GM18499 (cell line): ENCODE results near the gene ANP32E.
"Not testable (repeated sequence)": the region's sequence is repeated elsewhere in the genome, so short reads cannot be mapped to it uniquely, and the experiment has no call there.

ENCODE experiments used
- ATAC-seq: cut with Tn5 transposase; IDR thresholded peaks from one replicate; pipeline ENCODE4 v1.9.1; 2021; ENCODE audit warnings: moderate number of reproducible peaks; ENCODE audit not compliant: insufficient read depth, unreplicated experiment

ANP32E gene

DNA sequence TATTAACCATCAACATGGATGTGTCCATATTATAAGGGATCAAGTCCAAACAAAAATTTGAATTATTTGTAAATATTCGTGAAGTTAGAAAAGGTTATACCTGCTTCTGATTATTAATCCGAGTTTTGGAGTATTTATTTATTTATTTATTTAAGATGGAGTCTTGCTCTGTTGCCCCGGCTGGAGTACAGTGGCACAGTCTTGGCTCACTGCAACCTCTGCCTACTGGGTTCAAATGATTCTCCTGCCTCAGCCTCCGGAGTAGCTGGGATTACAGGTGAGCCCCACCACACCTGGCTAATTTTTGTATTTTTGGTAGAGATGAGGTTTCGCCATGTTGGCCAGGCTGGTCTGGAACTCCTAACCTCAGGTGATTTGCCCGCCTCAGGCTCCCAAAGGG lies 20.1 kb downstream of the ANP32E start:
- ATAC-seq = not testable (repeated sequence)

DNA sequence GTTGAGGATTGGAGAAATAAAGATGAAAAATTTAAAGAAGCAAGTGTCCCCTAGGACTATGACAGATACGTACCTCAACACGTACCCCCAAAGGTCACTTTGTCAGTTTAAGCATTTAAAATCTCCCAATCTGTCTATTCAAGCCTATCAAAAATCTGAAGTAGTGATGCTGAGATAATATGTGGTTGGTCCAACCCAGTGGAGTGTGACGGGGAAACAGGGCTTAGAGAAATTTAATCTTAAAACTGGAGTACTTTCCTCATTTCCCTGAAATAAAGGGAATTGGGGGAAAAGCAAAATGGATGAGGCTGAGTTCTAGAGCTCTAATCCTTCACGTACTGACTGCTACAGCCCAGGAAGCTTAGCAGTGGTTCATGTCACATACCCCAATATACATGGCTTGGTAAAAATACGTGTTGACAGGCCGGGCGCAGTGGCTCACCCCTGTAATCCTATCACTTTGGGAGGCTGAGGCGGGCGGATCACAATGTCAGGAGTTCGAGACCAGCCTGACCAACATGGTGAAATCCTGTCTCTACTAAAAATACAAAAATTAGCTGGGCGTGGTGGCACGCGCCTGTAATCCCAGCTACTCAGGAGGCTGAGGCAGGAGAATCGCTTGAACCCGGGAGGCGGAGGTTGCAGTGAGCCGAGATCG lies 21.7 kb downstream of the ANP32E start:
- not testable (repeated sequence) for ATAC-seq

DNA sequence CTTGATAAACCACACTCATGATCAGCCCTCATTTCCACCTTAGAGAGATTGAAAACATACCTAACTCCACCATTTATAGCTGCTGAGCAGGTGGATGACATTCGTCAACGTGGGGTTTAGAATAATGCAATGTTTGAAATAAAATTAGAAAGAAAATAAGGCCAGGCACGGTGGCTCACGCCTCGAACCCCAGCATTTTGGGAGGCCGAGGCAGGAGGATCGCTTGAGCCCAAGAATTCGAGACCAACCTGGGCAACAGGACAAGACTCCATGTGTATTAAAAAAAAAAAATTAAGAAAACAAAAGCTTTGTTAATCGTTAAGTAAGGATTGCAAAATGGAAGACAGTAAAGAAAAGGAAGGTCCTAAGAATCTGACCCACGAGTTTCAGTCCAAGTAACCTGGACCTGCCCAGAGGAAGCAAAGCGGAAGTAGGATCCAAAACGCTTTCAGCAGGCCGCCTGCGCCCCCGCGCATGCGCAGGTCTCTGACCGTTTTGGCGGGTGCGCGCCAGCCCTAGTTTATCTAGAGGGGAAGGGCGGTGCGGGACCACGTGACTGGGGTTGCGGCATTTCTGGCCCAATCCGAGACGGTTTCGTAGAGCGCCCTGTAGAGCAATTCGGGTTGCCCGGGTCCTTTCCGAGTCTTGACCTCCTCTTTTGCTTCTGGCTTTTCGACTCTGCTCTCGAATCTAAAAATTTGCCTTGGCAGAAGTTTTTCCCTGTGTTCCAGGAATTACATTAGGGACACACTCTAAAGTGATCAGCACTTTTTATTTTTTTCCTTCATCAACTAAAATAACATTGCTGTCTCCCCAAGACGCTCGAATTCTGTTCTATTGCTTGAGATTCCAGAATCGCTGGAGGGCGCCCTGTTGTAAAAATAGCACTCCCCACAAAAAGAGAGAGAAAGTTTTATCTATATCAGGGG lies 22.5 kb downstream of the ANP32E start:
- ATAC-seq = peak; percentile 42

DNA sequence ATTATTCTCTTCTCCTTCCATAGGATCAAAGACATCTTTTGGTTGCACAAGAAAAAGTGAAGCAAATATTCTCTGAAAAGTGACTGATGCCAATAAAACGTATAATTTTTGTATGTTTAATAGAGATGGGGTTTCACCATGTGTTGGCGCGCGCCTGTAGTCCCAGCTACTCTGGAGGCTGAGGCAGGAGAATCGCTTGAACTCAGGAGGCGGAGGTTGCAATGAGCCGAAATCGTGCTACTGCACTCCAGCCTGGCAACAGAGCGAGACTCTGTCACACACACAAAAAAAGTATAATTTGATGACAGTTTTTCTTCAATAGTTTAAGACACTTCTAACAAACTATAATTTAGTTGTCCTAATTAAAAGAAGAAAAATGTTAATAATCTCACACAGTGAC lies 23.8 kb downstream of the ANP32E start:
- ATAC-seq = no peak

DNA sequence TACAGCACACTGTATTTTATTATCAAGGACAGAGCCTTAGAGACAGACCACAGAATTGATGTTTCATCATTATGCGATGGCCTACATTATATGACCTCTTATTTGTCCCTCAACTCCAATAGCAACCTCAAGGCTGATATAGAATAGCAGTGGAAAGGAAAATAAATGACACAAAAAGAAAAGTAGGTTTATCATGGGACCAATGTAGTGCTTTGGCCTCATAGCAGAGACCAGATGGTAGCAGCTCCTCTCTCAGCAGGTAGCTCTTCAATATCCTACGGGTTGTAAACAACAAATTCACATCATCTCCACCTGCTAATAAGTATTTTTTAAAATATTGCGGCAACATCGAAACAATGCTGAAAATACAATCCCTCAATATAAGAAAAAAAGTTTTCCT lies 25.2 kb downstream of the ANP32E start:
- ATAC-seq = no peak

DNA sequence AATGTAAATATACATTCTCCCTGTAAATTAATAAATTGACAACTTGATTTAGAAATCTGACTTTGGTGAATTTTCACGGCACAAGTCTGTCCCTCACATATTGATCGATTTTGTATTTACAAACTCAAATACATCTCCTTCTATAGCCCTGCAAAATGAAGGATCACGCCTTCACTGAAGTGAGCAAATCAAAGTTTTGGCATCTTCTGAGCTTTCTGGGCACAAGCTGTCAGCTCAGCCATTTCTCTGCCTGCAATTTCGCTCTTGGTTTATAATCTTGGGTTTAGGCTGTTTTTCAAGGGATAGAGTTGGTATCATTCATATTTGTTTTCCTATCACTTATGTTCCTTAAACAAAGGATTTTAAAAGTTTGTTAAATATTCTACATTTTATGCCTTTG lies 25.8 kb downstream of the ANP32E start:
- no peak for ATAC-seq

DNA sequence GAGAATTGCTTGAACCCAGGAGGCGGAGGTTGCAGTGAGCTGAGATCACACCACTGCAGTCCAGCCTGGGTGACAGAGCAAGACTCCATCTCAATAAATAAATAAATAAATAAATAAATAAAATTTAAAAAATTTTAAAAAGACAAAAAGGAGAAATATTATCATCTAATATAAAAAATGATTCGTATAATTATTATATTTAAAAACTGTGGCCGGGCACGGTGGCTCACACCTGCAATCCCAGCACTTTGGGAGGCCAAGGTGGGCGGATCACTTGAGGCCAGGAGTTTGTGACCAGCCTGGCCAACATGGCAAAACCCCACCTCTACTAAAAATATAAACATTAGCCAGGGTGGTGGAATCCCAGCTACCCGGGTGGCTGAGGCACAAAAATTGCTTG lies 27.5 kb downstream of the ANP32E start:
- ATAC-seq = not testable (repeated sequence)

DNA sequence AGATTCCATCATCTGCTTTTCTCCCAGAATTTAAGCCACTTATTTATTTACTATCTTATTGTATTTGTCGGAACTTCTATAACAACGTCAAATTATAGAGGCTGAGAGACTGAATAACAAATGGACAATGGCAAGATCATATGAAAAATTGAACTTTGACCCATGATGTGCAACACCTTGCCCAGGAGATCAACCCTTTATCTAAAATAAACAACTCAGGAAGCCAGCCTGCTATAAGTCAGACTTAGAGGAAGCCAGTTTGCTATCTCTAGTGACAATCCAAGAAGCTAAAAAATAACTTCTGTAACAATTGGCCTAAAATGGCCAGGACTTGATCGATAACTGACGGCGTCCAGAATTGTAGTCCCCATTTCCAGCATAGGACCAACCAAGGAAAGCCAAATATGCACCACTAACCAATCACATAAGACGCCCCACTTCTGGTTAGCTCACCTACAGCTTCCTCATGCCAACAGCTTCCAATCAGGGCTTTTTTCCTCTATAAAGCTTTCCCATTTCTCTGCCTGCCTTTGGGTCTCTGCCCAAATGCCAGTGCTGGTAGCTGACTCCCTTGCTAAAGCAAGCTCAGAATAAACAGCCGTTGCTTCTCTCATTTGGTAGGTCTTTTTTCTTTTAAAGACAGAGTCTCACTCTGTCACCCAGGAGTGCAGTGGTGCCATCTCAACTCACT lies 28.5 kb downstream of the ANP32E start:
- no peak for ATAC-seq

DNA sequence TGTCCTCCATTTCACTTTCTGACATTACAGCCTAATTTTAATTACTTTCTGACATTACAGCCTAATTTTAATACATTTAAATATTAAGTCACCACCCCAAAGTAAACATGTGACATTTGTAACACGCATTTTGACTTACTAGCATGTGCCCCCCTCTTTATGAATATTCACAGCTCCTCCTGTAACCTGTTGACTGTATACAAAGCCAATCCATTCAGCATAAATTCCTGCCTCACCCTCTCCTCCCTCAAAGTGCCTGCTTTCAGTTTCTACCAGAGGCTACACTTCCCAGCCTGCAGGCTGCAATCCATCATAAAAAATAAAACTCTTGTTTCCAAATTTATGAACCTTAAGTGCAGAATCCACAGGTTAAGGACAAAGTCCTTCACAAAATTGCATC lies 39.5 kb downstream of the ANP32E start:
- ATAC-seq = no peak

DNA sequence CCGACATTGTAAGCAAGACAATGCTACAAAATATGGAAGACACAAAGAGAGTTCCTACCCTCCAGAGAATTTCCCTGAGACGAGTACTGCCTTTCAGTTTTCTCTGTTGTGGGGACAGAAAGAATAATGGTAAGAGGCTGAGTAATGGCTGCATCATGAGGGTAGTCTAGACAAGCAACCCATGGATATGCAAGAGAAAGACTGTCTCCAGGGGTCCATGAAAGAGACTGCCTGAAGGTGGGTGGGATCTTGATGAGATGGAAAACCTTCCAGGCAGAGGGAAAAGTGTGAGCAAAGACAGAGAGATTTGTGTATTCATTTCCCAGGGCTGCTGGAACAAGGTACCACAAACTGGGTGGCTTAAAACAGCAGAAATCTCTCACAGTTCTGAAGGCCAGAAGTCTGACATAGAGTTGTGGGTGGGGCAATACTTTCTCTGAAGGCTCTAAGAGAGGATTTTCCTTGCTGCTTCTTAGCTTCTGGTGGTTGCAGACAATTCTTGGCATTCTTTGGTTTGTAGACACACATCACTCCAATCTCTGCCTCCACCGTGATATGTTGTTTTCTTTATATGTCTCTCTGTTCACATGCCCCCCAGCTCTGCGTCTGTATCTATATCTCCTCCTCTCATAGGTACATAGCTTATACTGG lies 41.4 kb downstream of the ANP32E start:
- no peak for ATAC-seq

DNA sequence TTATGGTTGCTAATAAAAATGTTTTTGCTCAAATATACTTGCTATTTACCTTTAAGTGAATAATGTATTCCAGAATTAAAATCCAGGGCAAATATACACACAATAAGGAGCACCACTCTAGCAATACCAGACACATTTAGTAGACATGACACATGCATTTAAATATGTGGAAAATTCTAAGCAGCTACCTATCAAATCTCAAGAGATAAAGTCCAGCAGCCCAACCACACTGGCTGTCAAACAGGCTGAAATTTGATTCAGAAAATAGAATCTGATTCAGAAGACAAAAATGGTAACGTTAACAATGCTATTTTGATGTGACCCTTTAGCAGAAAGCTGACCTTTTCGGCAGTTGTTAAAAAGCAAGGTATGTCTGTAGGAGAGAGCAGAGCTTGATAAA lies 43.9 kb downstream of the ANP32E start:
- ATAC-seq = no peak

DNA sequence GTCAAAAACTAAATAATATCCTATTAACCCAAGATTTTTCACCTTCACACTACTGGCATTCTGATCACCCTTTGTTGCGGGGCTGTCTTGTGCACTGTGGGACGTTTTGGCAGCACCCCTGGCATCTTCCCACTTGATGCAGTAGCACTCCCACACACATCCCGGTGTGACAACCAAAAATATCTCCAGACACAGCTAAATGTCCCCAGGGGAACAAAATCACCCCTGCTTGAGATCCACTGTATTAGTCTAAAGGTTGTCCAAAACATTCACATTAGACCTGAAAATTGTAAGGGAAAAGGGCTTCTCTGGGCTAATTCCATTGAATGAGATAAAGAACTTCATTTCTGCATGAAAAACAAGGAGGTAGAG lies 48.4 kb downstream of the ANP32E start:
- ATAC-seq = no peak

DNA sequence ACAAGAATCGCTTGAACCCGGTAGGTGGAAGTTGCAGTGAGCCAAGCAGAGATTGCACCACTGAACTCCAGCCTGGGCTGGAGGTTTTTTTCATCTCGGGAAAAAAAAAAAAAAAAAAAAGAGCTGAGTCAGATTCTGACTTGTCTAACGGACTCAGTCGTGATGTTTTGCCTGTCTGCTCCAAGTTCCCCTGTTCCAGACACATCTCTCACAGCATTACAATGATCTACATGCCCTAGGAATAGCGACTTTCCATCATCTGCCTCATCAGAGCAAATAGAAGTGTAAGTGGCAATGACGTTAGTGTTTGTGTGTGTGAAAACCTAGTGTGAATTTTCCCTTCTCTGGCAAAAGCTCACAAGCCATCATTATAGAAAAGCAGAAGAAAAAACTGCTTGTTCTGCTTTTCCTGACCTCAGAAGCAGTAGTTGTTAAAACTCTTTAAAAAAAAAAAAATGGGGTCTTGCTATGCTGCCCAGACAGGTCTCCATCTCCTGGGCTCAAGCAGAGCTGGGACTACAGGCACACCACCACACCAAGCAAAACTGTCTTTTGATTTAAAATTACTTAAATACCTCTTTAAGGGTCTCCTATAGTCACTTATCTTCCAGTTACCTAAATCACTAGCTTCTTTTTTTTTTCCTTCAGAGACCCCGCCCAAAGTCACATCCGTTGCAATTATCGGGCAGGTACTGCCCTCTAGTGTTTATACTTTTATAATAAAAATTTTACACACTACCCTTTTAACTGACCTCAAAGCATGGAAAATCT lies 48.9 kb downstream of the ANP32E start:
- ATAC-seq = no peak

DNA sequence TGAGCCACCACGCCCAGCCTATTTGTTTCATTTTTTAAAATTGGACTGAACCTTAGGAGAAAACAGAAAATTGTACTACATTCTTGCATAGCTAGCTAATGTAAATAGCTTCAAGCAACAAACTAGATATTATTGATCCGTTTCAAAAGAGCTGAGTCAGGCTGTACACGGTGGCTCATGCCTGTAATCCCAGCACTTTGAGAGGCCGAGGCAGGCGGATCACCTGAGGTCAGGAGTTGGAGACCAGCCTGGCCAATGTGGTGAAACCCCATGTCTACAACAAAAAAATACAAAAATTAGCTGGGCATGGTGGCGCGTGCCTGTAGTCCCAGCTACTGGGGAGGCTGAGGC lies 49.5 kb downstream of the ANP32E start:
- ATAC-seq = not testable (repeated sequence)

DNA sequence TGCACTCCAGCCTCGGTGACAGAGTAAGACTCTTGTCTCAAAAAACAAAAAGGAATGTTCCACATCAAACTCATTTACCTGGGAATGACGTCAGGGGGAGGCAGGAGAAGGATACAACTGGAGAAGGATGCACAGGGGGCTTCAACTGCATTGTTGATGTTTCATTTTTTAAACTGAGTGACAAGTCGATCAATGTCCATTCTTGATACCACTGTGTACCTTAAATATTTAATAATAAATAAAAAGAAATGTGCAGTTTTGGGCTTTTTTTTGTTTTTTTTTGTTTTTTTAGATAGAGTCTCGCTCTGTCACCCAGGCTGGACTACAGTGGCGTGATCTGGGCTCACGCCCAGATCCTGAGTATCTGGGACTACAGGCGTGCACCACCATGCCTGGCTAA lies 50.4 kb downstream of the ANP32E start:
- no peak for ATAC-seq

DNA sequence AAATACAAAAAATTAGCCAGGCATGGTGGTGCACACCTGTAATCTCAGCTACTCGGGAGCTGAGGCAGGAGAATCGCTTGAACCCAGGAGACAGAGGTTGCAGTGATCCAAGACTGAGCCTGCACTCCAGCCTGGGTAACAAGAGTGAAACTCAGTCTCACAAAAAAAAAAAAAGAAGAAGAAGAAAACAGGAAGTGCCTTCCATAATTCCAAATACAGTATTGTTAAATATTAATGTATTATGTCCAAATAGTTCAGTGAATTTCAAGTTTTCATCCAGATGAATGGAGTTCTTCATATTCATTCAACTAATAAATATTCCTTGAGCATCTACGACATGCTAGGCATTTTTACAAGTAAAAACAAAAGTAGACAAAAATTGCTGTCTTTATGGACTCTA lies 52.9 kb downstream of the ANP32E start:
- no peak for ATAC-seq

DNA sequence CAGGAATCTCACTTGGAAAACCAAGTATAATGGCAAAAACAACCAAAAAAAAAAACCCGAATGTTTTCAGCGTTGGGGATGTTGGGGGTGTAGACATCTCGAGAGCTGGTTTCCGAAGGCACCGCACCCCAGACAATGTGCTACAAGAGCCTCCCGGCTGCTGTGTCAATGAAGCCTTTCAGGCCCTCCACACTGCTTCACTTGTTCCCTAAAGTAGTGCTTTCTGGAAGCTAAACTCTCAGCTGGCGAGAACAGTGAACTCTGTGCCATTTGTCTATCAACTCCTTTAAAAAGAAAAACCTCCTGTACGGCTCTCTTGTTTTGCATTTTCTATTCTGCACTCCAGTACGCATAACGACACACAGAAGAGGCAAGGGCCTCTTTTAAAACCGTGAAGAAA lies 53.7 kb downstream of the ANP32E start:
- no peak for ATAC-seq

DNA sequence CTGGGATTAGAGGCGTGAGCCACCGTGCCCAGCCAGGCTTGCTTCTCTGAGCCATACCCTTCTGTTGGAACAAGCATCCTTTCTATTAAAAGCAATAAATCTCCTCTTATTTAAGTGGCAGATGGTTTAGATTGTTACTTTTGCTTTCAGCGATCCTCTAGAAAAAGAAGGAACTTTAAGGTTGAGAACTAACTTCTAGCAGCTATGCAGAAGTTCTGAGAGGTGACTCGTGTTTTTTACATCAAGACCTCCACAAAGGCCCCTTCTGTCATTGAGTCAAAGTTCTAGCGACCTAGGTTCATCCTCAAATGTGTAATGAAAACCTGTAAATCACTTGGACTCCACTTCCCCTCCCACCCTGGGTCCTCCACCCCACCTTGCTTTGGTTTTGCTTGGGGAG lies 55.4 kb downstream of the ANP32E start:
- ATAC-seq = no peak

DNA sequence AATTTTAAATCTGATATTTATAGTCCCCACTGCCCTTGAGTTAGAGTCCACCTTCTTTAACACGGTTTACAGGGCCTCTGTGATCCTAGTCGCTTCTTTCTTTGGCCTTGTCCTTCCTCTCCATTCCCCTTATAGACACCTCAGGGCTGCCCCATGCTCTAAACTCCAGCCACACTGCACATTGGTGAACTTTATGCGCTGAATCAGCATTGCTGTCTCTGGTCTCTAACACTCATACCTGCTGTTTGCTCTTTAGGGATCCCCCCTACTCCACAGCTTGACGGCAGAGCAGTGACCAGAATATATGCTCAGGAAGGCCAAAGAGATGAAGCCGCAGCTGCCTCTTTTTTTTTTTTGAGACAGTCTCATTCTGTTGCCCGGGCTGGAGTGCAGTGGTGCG lies 56.0 kb downstream of the ANP32E start:
- no peak for ATAC-seq

DNA sequence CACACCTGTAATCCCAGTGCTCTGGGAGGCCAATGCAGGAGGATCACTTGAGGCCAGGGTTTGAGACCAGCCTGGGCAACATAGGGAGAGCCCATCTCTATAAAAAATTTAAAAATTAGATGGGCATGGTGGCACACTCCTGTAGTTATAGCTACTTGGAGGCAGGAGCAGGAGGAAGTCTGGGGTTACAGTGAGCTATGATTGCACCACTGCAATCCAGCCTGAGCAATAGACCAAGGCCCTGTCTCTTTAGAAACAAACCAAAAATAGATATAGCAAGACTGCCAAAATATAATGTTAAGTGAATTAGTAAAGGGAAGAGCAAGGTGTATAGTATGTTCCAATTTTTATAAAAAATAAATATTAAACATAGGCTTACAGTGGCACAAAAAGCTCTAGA lies 57.4 kb downstream of the ANP32E start:
- ATAC-seq = no peak
